ENCODE data around the gene HOXB5.

- TF ChIP-seq CTCF (IDR thresholded peaks at IDR 0.05) (no peak), ZFX (IDR thresholded peaks at IDR 0.05; ENCODE audit: borderline replicate concordance) (no peak)
Measured at GRCh38 chr17:48601539-48602425, 8.2 kb upstream of the HOXB5 start.
